M059J (cell line): Measurements from ENCODE around the gene RETREG1. TPM values are rescaled to one million over a fixed set of nuclear protein-coding genes. Genes with fewer than 3 reads are reported as not detected.
"Not testable (repeated sequence)": the region's sequence is repeated elsewhere in the genome, so short reads cannot be mapped to it uniquely, and the experiment has no call there.

Source experiments
- DNase-seq: peaks from one replicate; pipeline ENCODE4 v3.0.0-alpha.2; 2012; ENCODE audit warnings: low read depth
- total RNA-seq: library from RNA; depleted of rRNA; stranded (reverse); fragments of >200 nt; shearing (Covaris generic); gene quantifications from 2 replicates; pipeline ENCODE4 v1.2.3, GENCODE V29; 2014

RETREG1 gene
- total RNA-seq, 1 experiment from 2014 or later = 2.2 TPM

- DNase-seq = peak; percentile 66
Measured at GRCh38 chr5:16552666-16553343, 64.0 kb downstream of the RETREG1 start.

- no peak for DNase-seq
Measured at GRCh38 chr5:16551628-16552027, 65.2 kb downstream of the RETREG1 start.

- peak; percentile 64 for DNase-seq
Measured at GRCh38 chr5:16550316-16550952, 66.4 kb downstream of the RETREG1 start.

- no peak for DNase-seq
Measured at GRCh38 chr5:16549491-16550206, 67.1 kb downstream of the RETREG1 start.

- DNase-seq = no peak
Measured at GRCh38 chr5:16548812-16549211, 68.0 kb downstream of the RETREG1 start.

- no peak for DNase-seq
Measured at GRCh38 chr5:16548115-16548514, 68.7 kb downstream of the RETREG1 start.

- DNase-seq = no peak
Measured at GRCh38 chr5:16547200-16547842, 69.5 kb downstream of the RETREG1 start.

GRCh38 chr5:16546732-16547131 is 70.1 kb downstream of the RETREG1 start:
- DNase-seq = no peak

GRCh38 chr5:16544607-16545374 is 72.0 kb downstream of the RETREG1 start:
- no peak for DNase-seq

- peak; percentile 75 for DNase-seq
Measured at GRCh38 chr5:16543206-16543605, 73.6 kb downstream of the RETREG1 start.

- no peak for DNase-seq
Measured at GRCh38 chr5:16542236-16542635, 74.6 kb downstream of the RETREG1 start.

- not testable (repeated sequence) for DNase-seq
Measured at GRCh38 chr5:16541592-16541991, 75.2 kb downstream of the RETREG1 start.

- peak; percentile 85 for DNase-seq
Measured at GRCh38 chr5:16540421-16540820, 76.4 kb downstream of the RETREG1 start.

GRCh38 chr5:16539169-16539666 is 77.6 kb downstream of the RETREG1 start:
- peak; percentile 87 for DNase-seq

GRCh38 chr5:16538006-16538405 is 78.8 kb downstream of the RETREG1 start:
- DNase-seq = no peak

- no peak for DNase-seq
Measured at GRCh38 chr5:16536818-16537217, 80.0 kb downstream of the RETREG1 start.

- DNase-seq = peak; percentile 85
Measured at GRCh38 chr5:16536246-16536645, 80.6 kb downstream of the RETREG1 start.

- no peak for DNase-seq
Measured at GRCh38 chr5:16534280-16534679, 82.5 kb downstream of the RETREG1 start.

- no peak for DNase-seq
Measured at GRCh38 chr5:16531063-16531648, 85.6 kb downstream of the RETREG1 start.

GRCh38 chr5:16529306-16529705 is 87.5 kb downstream of the RETREG1 start:
- no peak for DNase-seq
